ENCODE data around the gene RNASE4.

DNA sequence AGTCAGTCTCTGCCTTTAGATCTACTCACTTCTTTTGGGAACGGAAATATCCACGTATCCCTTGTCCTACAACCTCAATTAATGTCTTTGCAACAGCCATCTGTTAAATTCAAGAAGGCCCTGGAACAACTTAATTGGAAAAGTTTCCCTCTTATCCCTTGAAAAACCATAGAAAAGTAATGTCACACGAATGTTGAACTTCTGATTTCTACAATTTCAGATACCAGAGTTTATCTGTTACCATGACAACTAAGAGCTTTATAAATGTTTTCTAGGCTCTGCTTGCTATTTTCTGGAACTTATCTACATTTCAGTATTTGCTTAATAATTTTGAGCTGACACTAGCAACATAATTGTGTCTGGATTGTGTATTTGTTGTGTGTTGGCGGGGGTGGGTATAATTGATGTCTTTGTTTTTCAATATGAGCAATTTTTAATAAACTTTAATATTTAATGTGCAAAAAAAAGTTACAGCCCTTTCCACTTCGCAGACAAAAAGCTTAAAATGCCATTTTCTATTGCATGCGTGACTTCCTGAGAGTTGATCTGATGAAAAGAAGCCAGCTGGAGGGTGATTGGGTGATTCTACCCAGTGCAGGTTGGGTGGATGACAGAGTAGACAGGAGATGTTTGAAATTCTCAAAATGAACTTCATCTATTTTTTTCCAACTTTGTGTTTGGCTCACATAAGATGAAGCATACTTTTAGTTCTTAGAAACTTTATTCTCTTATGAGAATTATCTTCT, 49.5 kb downstream of the RNASE4 start:
- TF ChIP-seq, protein P1, sequence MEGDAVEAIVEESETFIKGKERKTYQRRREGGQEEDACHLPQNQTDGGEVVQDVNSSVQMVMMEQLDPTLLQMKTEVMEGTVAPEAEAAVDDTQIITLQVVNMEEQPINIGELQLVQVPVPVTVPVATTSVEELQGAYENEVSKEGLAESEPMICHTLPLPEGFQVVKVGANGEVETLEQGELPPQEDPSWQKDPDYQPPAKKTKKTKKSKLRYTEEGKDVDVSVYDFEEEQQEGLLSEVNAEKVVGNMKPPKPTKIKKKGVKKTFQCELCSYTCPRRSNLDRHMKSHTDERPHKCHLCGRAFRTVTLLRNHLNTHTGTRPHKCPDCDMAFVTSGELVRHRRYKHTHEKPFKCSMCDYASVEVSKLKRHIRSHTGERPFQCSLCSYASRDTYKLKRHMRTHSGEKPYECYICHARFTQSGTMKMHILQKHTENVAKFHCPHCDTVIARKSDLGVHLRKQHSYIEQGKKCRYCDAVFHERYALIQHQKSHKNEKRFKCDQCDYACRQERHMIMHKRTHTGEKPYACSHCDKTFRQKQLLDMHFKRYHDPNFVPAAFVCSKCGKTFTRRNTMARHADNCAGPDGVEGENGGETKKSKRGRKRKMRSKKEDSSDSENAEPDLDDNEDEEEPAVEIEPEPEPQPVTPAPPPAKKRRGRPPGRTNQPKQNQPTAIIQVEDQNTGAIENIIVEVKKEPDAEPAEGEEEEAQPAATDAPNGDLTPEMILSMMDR (IDR thresholded peaks at IDR 0.05), result no peak
- TF ChIP-seq POLR2A (IDR thresholded peaks at IDR 0.05), result no peak
